Heart right ventricle (tissue), 16 donors: ENCODE measurements around the gene USP33. TPM values are rescaled to one million over a fixed set of nuclear protein-coding genes. Genes with fewer than 3 reads are reported as not detected.

ENCODE experiments used
- ATAC-seq, 8 donors: fragments of 200-7000 bp; cut with Tn5 transposase; one replicate each; pipeline ENCODE4 v1.9.1; 2020; ENCODE audit warnings: mild to moderate bottlenecking in 8 of 8, moderate library complexity in 8 of 8, moderate number of reproducible peaks in 1 of 8
- DNase-seq, 2 donors: peaks; one replicate each; pipeline ENCODE4 v3.0.0-alpha.2; 2020
- H3K27ac ChIP-seq, 10 donors: fragments of 200-600 bp; sonication (generic) in 2 of 10; one replicate each; pipeline versions ENCODE4 v1.5.0 to v1.8.0; 2020 to 2022; ENCODE audit warnings: mild to moderate bottlenecking in 3 of 10
- H3K27me3 ChIP-seq, 7 donors: fragments of 200-600 bp; one replicate each; pipeline ENCODE4 v1.8.0; 2021 to 2022; ENCODE audit warnings: mild to moderate bottlenecking in 2 of 7
- H3K36me3 ChIP-seq, 9 donors: fragments of 200-600 bp; sonication (generic) in 1 of 9; one replicate each; pipeline versions ENCODE4 v1.5.0 to v1.8.0; 2020 to 2022; ENCODE audit warnings: mild to moderate bottlenecking in 2 of 9
- H3K4me1 ChIP-seq, 9 donors: fragments of 200-600 bp; sonication (generic) in 1 of 9; one replicate each; pipeline versions ENCODE4 v1.5.0 to v1.8.0; 2020 to 2022; ENCODE audit warnings: mild to moderate bottlenecking in 4 of 9
- H3K4me3 ChIP-seq, 10 donors: fragments of 200-600 bp; sonication (generic) in 2 of 10; one replicate each; pipeline versions ENCODE4 v1.5.0 to v1.8.0; 2020 to 2022; ENCODE audit warnings: mild to moderate bottlenecking in 7 of 10, moderate library complexity in 2 of 10
- H3K9me3 ChIP-seq, 11 donors: fragments of 200-600 bp in 10 of 11; sonication (generic) in 2 of 11; one replicate each; pipeline versions ENCODE4 v1.5.0 to v1.8.0; 2013 to 2022; ENCODE audit warnings: mild to moderate bottlenecking in 2 of 11, control low read depth in 1 of 11, moderate library complexity in 1 of 11
- WGBS, 2 donors: extraction: QIAGEN DNeasy Blood & Tissue Kit; methylation state at CpG; one replicate each; pipeline ENCODE4 v1.1.7; 2013; ENCODE audit warnings: inconsistent platforms in 1 of 2; 5-methylcytosine and 5-hydroxymethylcytosine counted together
- intact Hi-C, 10 donors: fragments of 100-400 bp; cut with DNase I; formaldehyde crosslinking; loops; one replicate each; pipeline versions ENCODE4 v1.11.1 to v1.14.2; 2022
- long read RNA-seq, 3 donors: library from polyadenylated mRNA; unstranded; transcript quantifications; one replicate each; pipeline ENCODE4 v2.0.0, GENCODE V29; 2020 to 2021
- polyA plus RNA-seq, 2 donors: library from polyadenylated mRNA; stranded (reverse); fragments of 200-250 nt; gene quantifications; one replicate each; pipeline ENCODE4 v1.2.3, GENCODE V29; 2013
- total RNA-seq, 10 donors: library from RNA; stranded (reverse); fragmentation: NEBNext Ultra II Directional in 3 of 10; extraction: Animal tissue kit (Norgen Biotek cat#: 25700) in 3 of 10; gene quantifications; one replicate each; pipeline versions ENCODE4 v1.2.1 to v1.2.4, GENCODE V29; 2021 to 2023
- TF ChIP-seq, protein P1 (sequence below), 9 donors: fragments of 200-600 bp; sonication (generic) in 2 of 9; IDR thresholded peaks; one replicate each; pipeline versions ENCODE4 v1.5.0 to v1.8.0; 2021 to 2022; ENCODE audit warnings: antibody characterized with exemption in 9 of 9, mild to moderate bottlenecking in 5 of 9, moderate library complexity in 1 of 9
- donor health status: Arrhythmogenic right ventricular cardiomyopathy.
- donor health status: ischemic (EF 13 %, LVEDD 7.1; RV severe dilation, severe dysfunction).
- donor health status: healthy with polysubstance abuse.
- donor health status: DM: no; HTN: yes; CAD: no.
- donor health status: DM: no; HTN: no; CAD: no.
- donor health status: ischemic (EF 25% LVEDD 6.9; RV normal size, moderate dysfunction).
- donor health status: ischemic (EF 25% LVEDD 5.7; RV mildly dilated, moderate dysfunction).
- donor health status: healthy.
- donor health status: DM: yes; HTN: yes; CAD: no.
- donor health status: Ischemic cardiomyopathy.
- donor health status: ischemic (EF 35%, LVEDD 5.7; RV mildly dilated, moderate dysfunction).
- donor health status: nonischemic (EF 11% LVEDD 7.7; RV severe dilation, severe dysfunction).
- donor health status: DM: yes; HTN: yes; CAD: no.
- donor health status: PGD.
- donor health status: ischemic (EF 29% LVEDD 5.4; RV normal size, mild dysfunction).
- donor health status: nonischemic (EF 23%, LVEDD 6.1; RV moderate dilation, normal function).

USP33 gene
- 10 to 100 TPM; 22.6 to 34.5 (median 28.1) TPM for total RNA-seq
- polyA plus RNA-seq: 10 to 100 TPM; 15.1 to 28.1 TPM
- long read RNA-seq, donor 1, full-length matches to known transcripts: 31 of 70 reads
- long read RNA-seq, donor 1, partial matches to known transcripts: 13 of 70 reads
- long read RNA-seq, donor 1, other reads (novel, unspliced or antisense): 26 of 70 reads
- long read RNA-seq, donor 2, full-length matches to known transcripts: 46 of 88 reads
- long read RNA-seq, donor 2, partial matches to known transcripts: 14 of 88 reads
- long read RNA-seq, donor 2, other reads (novel, unspliced or antisense): 28 of 88 reads
- long read RNA-seq, donor 3, full-length matches to known transcripts: 37 of 107 reads
- long read RNA-seq, donor 3, partial matches to known transcripts: 29 of 107 reads
- long read RNA-seq, donor 3, other reads (novel, unspliced or antisense): 41 of 107 reads

DNA sequence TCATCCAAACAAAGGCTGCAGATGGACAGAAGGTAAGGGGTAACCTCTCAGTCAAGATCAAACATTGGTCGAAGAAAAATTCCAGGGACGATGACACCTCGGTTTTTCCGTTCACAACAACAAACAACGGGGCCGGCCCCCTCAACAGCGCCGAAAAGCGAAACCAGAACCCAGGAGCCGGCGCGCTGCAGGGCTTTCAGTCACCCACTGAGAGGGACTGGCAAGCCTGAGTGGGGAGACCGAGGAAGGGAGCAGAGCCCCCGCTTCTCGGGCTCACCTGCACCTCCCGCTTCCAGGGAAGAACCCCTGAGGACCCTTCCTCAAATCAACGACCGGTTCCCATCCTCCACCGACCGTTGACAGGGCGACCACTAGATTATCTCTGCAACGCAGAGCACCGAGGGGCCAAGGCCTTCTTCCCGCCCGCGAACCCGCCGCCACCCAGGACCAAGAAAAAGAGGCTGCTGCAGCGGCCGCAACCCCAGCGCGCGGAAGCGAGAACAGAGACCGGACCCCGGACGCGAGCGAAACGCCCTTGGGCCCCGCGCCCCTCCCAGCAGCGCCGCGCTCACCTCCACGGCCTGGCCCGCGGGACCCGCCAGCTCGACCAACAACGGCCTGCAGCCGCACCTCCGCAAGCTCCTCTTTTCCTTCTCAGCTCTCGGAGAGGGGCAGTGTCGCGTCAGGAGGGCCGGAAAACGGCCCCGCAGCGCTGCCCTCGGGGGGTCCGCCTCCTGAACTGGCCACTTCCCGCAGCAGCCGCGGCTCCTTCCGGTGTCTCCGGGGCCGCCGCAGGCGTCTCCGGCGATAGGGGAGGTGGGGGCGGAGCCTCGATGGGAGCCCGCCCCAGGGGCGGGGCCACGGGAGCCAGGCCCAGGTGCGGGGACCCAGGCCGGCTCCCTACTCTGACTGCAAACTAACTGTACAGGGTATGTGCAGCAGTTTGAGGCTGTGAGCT is at the start of gene USP33:
TSS of gene USP33 (minus strand) at position 782 of the 958 bp plus-strand sequence. CDS start 18,155 bp downstream, outside the sequence.
- Histone ChIP-seq H3K9me3 (no peaks in the 10 kb centered on the region), H3K4me3 (peak within 1 kb of the TSS; percentile 74 to 99 (median 92)), H3K27ac (peak within 1 kb of the TSS; percentile 69 to 95 (median 92)), H3K36me3 (no peaks in the 10 kb centered on the region), H3K27me3 (no peaks in the 10 kb centered on the region), H3K4me1 (peaks cover 0 to 48% (median 38%) of the 10 kb centered on the region in 9 donors)
- peak; percentile 98 to 99 (median 98) for ATAC-seq
- DNase-seq: peak; percentile 85 to 91
- intact Hi-C loops: loop anchor here in 1 of 10 donors (10.0 kb wide), 1 partner anchor 45 kb away; no protein-coding TSS in a partner anchor
- TF ChIP-seq, protein P1, sequence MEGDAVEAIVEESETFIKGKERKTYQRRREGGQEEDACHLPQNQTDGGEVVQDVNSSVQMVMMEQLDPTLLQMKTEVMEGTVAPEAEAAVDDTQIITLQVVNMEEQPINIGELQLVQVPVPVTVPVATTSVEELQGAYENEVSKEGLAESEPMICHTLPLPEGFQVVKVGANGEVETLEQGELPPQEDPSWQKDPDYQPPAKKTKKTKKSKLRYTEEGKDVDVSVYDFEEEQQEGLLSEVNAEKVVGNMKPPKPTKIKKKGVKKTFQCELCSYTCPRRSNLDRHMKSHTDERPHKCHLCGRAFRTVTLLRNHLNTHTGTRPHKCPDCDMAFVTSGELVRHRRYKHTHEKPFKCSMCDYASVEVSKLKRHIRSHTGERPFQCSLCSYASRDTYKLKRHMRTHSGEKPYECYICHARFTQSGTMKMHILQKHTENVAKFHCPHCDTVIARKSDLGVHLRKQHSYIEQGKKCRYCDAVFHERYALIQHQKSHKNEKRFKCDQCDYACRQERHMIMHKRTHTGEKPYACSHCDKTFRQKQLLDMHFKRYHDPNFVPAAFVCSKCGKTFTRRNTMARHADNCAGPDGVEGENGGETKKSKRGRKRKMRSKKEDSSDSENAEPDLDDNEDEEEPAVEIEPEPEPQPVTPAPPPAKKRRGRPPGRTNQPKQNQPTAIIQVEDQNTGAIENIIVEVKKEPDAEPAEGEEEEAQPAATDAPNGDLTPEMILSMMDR (IDR thresholded peaks at IDR 0.05): peak in 2 of 9 donors; percentile 2 to 17
- 1% methylated on average over 72 to 79 of the region's 79 CpGs for WGBS, 2 donors

DNA sequence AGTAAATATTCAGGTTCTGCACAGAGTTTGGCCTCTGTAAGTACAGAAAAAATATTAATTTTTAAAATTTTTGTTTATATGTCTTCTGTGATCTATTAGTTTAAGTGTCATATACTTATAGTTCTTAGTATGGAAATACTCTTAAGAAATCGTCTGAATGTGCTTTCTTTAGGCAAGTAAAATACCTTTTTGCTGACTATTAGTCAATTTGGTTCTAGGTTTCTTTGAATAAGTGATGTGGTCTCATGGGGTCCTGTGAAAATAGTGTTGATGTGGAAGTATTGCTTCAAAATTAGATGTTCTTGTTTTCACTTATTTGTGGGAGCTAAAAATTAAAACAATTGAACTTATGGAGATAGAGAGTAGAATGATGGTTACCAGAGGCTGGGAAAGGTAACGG is 43.7 kb upstream of the USP33 start:
- TF ChIP-seq, protein P1 (IDR thresholded peaks at IDR 0.05): no peak
- no peaks in the 10 kb centered on the region for H3K27me3 ChIP-seq
- no peak overlapping the region for H3K27ac ChIP-seq
- peaks cover 0 to 88% (median 30%) of the 10 kb centered on the region in 9 donors for H3K36me3 ChIP-seq
- ATAC-seq (no peak), DNase-seq (no peak)
- intact Hi-C loops: loop anchor here in 1 of 10 donors (10.0 kb wide), 1 partner anchor 49 kb away; the partner anchor contains the start of gene USP33
- no peaks in the 10 kb centered on the region for H3K9me3 ChIP-seq
- H3K4me3 ChIP-seq: no peak overlapping the region
- WGBS, 2 donors: 69 to 95% methylated on average over 2 of the region's 2 CpGs
- peaks cover 0 to 3% (median 0%) of the 10 kb centered on the region in 9 donors for H3K4me1 ChIP-seq

DNA sequence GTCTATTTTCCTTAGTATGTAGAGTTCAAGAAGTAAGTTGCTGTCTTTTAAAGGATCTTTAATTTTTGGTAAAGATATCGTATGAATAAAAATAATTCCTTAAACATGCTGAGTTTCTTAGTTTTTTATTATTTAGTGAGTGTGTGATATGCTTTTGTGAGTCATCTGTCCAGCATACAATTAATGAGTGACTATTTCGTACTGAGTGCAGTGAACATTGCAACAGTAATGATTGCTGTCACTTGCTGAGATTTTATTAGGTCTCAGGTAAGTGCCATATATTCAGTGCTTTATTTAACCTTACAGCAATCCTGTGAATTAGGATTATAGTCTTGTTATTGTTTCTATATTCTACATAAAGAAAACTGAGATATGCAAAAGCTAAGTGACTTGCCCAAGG is 42.4 kb upstream of the USP33 start:
- Histone ChIP-seq H3K27me3 (no peaks in the 10 kb centered on the region), H3K9me3 (no peaks in the 10 kb centered on the region), H3K36me3 (peaks cover 0 to 80% (median 18%) of the 10 kb centered on the region in 9 donors), H3K4me3 (no peak overlapping the region), H3K4me1 (peaks cover 0 to 15% (median 0%) of the 10 kb centered on the region in 9 donors), H3K27ac (no peak overlapping the region)
- TF ChIP-seq, protein P1 (IDR thresholded peaks at IDR 0.05): no peak
- ATAC-seq (no peak), DNase-seq (no peak)
- 94 to 99% methylated on average over 2 of the region's 2 CpGs for WGBS, 2 donors
- intact Hi-C loops: loop anchor here in 1 of 10 donors (10.0 kb wide), 1 partner anchor 47 kb away; the partner anchor contains the start of gene USP33

DNA sequence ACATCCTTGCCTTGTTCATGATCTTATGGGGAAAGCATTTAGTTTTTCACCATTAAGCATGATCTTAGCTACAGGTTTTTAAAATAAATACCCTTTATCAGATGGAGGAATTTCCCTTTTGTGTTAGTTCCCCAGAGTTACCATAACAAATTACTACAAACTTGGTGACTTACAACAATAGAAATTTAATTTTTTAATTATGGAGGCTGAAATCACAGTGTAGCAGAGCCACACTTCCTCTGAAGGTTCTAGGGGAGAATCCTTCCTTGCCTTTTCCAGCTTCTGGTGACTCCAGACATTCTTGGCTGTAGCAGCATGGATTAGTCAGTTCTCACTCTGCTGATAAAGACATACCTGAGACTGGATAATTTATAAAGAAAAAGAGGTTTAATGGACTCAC is 38.3 kb upstream of the USP33 start:
- TF ChIP-seq, protein P1 (IDR thresholded peaks at IDR 0.05): no peak
- intact Hi-C loops: no loop called here
- Histone ChIP-seq H3K27me3 (no peaks in the 10 kb centered on the region), H3K27ac (no peak overlapping the region), H3K9me3 (no peaks in the 10 kb centered on the region), H3K4me3 (no peak overlapping the region), H3K36me3 (peaks cover 0 to 73% (median 0%) of the 10 kb centered on the region in 9 donors), H3K4me1 (peaks cover 0 to 17% (median 0%) of the 10 kb centered on the region in 9 donors)
- no peak for ATAC-seq
- DNase-seq: no peak
